Activated T-cell treated with anti-CD3 and anti-CD28 coated beads for 4 hours (primary cell): Measurements from ENCODE around the gene HS3ST5.
"Not testable (repeated sequence)": the region's sequence is repeated elsewhere in the genome, so short reads cannot be mapped to it uniquely, and the experiment has no call there.

Experiments
- DNase-seq: peaks from one replicate; pipeline ENCODE4 v3.0.0-alpha.2; 2020

Gene HS3ST5

GRCh38 chr6:114327074-114327473 lies 15.7 kb downstream of the HS3ST5 start:
- DNase-seq, result no peak

GRCh38 chr6:114323784-114324183 lies 19.0 kb downstream of the HS3ST5 start:
- no peak for DNase-seq

GRCh38 chr6:114319749-114320148 lies 23.1 kb downstream of the HS3ST5 start:
- no peak for DNase-seq

- no peak for DNase-seq
Measured at GRCh38 chr6:114315831-114316595, 26.8 kb downstream of the HS3ST5 start.

GRCh38 chr6:114313816-114314215 lies 29.0 kb downstream of the HS3ST5 start:
- DNase-seq, result not testable (repeated sequence)

GRCh38 chr6:114312931-114313330 lies 29.9 kb downstream of the HS3ST5 start:
- no peak for DNase-seq

- DNase-seq, result no peak
Measured at GRCh38 chr6:114310053-114310452, 32.8 kb downstream of the HS3ST5 start.

- DNase-seq, result no peak
Measured at GRCh38 chr6:114304304-114304887, 38.4 kb downstream of the HS3ST5 start.

GRCh38 chr6:114301596-114302219 lies 41.1 kb downstream of the HS3ST5 start:
- DNase-seq, result no peak

GRCh38 chr6:114297135-114297534 lies 45.7 kb downstream of the HS3ST5 start:
- DNase-seq, result no peak

GRCh38 chr6:114292431-114292830 lies 50.4 kb downstream of the HS3ST5 start:
- no peak for DNase-seq

- no peak for DNase-seq
Measured at GRCh38 chr6:114291428-114291827, 51.4 kb downstream of the HS3ST5 start.

- DNase-seq, result no peak
Measured at GRCh38 chr6:114290864-114291263, 52.0 kb downstream of the HS3ST5 start.

- no peak for DNase-seq
Measured at GRCh38 chr6:114288701-114289495, 53.9 kb downstream of the HS3ST5 start.

- DNase-seq, result no peak
Measured at GRCh38 chr6:114287461-114287860, 55.4 kb downstream of the HS3ST5 start.

- no peak for DNase-seq
Measured at GRCh38 chr6:114286211-114286610, 56.6 kb downstream of the HS3ST5 start.

GRCh38 chr6:114284281-114284680 lies 58.5 kb downstream of the HS3ST5 start:
- DNase-seq, result no peak

- DNase-seq, result no peak
Measured at GRCh38 chr6:114282292-114282691, 60.5 kb downstream of the HS3ST5 start.

- no peak for DNase-seq
Measured at GRCh38 chr6:114281496-114281895, 61.3 kb downstream of the HS3ST5 start.

GRCh38 chr6:114280239-114280982 lies 62.4 kb downstream of the HS3ST5 start:
- no peak for DNase-seq

GRCh38 chr6:114277220-114277619 lies 65.6 kb downstream of the HS3ST5 start:
- no peak for DNase-seq

GRCh38 chr6:114276783-114277182 lies 66.0 kb downstream of the HS3ST5 start:
- no peak for DNase-seq

- no peak for DNase-seq
Measured at GRCh38 chr6:114274836-114275235, 68.0 kb downstream of the HS3ST5 start.
